ENCODE data around the gene TBX15. TPM values are rescaled to one million over a fixed set of nuclear protein-coding genes. Genes with fewer than 3 reads are reported as not detected.

Gene TBX15
- total and polyA plus RNA-seq, 2 experiments from 2014 or later = 38.7 to 41.7 TPM

DNA sequence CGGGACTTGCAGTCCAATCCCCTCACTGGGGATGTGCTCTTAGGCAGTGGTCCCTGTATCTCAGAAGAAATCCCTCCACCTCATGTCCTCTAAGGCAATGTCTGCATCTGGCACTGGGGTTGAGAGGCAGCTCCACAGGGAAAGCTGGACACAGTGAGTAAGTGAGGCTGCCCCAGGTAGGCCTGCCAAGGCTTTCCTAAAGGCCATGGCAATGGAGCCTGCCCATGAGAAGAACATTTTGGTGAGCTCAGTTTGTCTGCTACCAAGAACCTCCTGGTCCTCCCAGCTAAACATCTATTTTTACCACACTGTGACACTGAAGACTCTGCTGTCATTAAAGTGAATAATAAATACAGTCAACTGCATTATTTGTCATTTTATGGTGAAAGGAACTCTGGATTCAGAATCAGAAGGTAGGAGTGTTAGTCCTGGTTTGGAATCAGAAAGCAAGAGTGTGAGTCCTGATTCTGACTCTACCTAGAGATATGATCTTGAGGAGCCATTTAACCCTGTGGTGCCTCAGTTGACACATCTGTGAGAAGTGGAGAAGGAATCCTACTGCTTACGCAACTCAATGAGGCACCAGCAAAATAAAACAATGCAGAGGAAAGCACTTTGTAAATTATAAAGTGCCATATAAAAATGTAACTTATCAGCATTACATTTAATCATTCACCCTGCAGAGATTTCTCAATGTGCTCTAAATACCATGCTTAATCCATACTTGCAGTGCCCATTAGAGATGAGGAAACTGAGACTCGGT lies 41.0 kb downstream of the TBX15 start:
- H3K27me3 ChIP-seq (replicated peaks; ENCODE audit: insufficient read depth) = no peaks in the 10 kb centered on the region
- no peaks in the 10 kb centered on the region for H3K9me3 ChIP-seq (ENCODE audit: low read depth)
- H3K79me2 ChIP-seq (ENCODE audit: insufficient read depth) = peaks cover 79% of the 10 kb centered on the region
- H3K4me3 ChIP-seq = peak overlapping the region; percentile 6; the same call in 1 of the 2 replicates
- DNase-seq = peak; percentile 86
- peak overlapping the region; percentile 43 for H3K9ac ChIP-seq
- H3K36me3 ChIP-seq (ENCODE audit: low read depth) = peaks cover 2% of the 10 kb centered on the region; the same call in 1 of the 2 replicates
- H3K9me2 ChIP-seq (ENCODE audit: insufficient read depth) = no peaks in the 10 kb centered on the region
- no peaks in the 10 kb centered on the region; the same call in 1 of the 2 replicates for H4K20me1 ChIP-seq (ENCODE audit: insufficient read depth)
- peak overlapping the region; percentile 88 for H3K27ac ChIP-seq
- in situ Hi-C loops (cut with MboI) = no loop called here
- WGBS, 2 experiments (ENCODE audit: low coverage in 1 of 2, low lambda C conversion rate in 2 of 2, missing lambda C conversion rate in 2 of 2) = 47 to 48% methylated on average over 3 of the region's 3 CpGs
- H3K4me2 ChIP-seq (ENCODE audit: unreplicated experiment) = peak overlapping the region; percentile 76
- no peak overlapping the region for H2AFZ ChIP-seq
- TF ChIP-seq EZH2phosphoT487 (IDR thresholded peaks at IDR 0.05; ENCODE audit: insufficient read depth, low read depth) (0 out of 2 replicates have a peak, but pooled peaks have one; percentile 29), EZH2 (IDR thresholded peaks at IDR 0.05; ENCODE audit: insufficient read depth, poor library complexity, severe bottlenecking) (no peak)
- peaks cover 82% of the 10 kb centered on the region for H3K4me1 ChIP-seq (ENCODE audit: insufficient read depth)
- H3F3A ChIP-seq (ENCODE audit: insufficient read depth) = peaks cover 67% of the 10 kb centered on the region

DNA sequence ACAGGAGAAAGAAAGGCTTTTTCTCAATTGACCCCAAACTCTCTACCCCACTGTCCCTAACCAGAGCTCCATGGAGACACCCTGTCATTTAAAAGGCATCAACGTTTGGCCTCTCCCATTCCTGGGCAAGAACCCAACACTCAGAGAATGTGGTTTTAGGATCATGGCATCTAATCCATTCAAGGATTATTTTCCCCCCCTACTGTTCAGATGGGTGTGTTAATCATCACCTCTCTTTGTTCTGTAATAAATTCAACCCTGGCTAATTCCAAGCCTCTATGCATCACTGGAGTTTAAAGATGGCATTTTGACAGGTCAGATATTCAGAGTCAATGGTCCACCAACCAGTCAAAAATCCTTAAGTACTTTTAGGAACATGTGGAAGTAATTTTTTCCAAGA lies 42.7 kb downstream of the TBX15 start:
- peak overlapping the region; percentile 48 for H3K27ac ChIP-seq
- H3K9me2 ChIP-seq (ENCODE audit: insufficient read depth) = no peaks in the 10 kb centered on the region
- peaks cover 8% of the 10 kb centered on the region; the same call in 1 of the 2 replicates for H3K36me3 ChIP-seq (ENCODE audit: low read depth)
- peak; percentile 72 for DNase-seq
- H3K9me3 ChIP-seq (ENCODE audit: low read depth) = no peaks in the 10 kb centered on the region
- H4K20me1 ChIP-seq (ENCODE audit: insufficient read depth) = peaks cover 8% of the 10 kb centered on the region; the same call in 1 of the 2 replicates
- in situ Hi-C loops (cut with MboI) = no loop called here
- no peak for TF ChIP-seq EZH2 (IDR thresholded peaks at IDR 0.05; ENCODE audit: insufficient read depth, poor library complexity, severe bottlenecking)
- TF ChIP-seq EZH2phosphoT487 (IDR thresholded peaks at IDR 0.05; ENCODE audit: insufficient read depth, low read depth) = no peak
- H3K4me3 ChIP-seq = no peak overlapping the region
- no peak overlapping the region for H3K9ac ChIP-seq
- no peaks in the 10 kb centered on the region for H3K27me3 ChIP-seq (replicated peaks; ENCODE audit: insufficient read depth)
- H3F3A ChIP-seq (ENCODE audit: insufficient read depth) = peaks cover 67% of the 10 kb centered on the region
- peaks cover 79% of the 10 kb centered on the region for H3K79me2 ChIP-seq (ENCODE audit: insufficient read depth)
- 5 to 8% methylated on average over 1 of the region's 1 CpG for WGBS, 2 experiments (ENCODE audit: low coverage in 1 of 2, low lambda C conversion rate in 2 of 2, missing lambda C conversion rate in 2 of 2)
- peak overlapping the region; percentile 27 for H3K4me2 ChIP-seq (ENCODE audit: unreplicated experiment)
- no peak overlapping the region for H2AFZ ChIP-seq
- H3K4me1 ChIP-seq (ENCODE audit: insufficient read depth) = peaks cover 73% of the 10 kb centered on the region

DNA sequence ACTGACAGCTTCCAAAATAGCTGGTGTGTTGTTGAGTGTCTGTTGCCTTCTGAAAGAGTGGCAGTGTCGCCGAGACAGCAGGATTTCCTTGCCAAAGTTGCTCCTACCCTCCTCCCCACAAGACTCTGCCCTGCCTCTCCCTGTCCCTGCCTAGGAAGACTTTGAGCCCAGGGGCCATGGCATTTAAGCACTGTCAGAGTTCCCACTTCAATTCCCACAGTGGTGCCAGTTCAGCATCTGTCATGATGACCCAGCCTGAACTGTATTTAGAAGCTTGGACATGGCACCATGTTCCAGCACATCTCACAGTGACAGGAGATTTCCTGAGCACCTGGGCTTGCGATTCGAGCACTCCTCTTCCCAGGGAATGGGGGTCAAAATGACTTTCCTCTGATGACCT lies 43.6 kb downstream of the TBX15 start:
- no peaks in the 10 kb centered on the region for H3K27me3 ChIP-seq (replicated peaks; ENCODE audit: insufficient read depth)
- H3K36me3 ChIP-seq (ENCODE audit: low read depth) = peaks cover 8% of the 10 kb centered on the region; the same call in 1 of the 2 replicates
- H3K4me3 ChIP-seq = no peak overlapping the region
- H3K9me2 ChIP-seq (ENCODE audit: insufficient read depth) = no peaks in the 10 kb centered on the region
- peak overlapping the region; percentile 48 for H3K27ac ChIP-seq
- WGBS, 2 experiments (ENCODE audit: low coverage in 1 of 2, low lambda C conversion rate in 2 of 2, missing lambda C conversion rate in 2 of 2) = 62 to 73% methylated on average over 4 of the region's 4 CpGs
- H3F3A ChIP-seq (ENCODE audit: insufficient read depth) = peaks cover 63% of the 10 kb centered on the region
- peaks cover 64% of the 10 kb centered on the region for H3K4me1 ChIP-seq (ENCODE audit: insufficient read depth)
- H4K20me1 ChIP-seq (ENCODE audit: insufficient read depth) = peaks cover 8% of the 10 kb centered on the region; the same call in 1 of the 2 replicates
- no peak overlapping the region for H3K9ac ChIP-seq
- in situ Hi-C loops (cut with MboI) = no loop called here
- no peak overlapping the region for H2AFZ ChIP-seq
- TF ChIP-seq EZH2 (IDR thresholded peaks at IDR 0.05; ENCODE audit: insufficient read depth, poor library complexity, severe bottlenecking) (no peak), EZH2phosphoT487 (IDR thresholded peaks at IDR 0.05; ENCODE audit: insufficient read depth, low read depth) (no peak)
- H3K9me3 ChIP-seq (ENCODE audit: low read depth) = no peaks in the 10 kb centered on the region
- peaks cover 79% of the 10 kb centered on the region for H3K79me2 ChIP-seq (ENCODE audit: insufficient read depth)
- H3K4me2 ChIP-seq (ENCODE audit: unreplicated experiment) = peak overlapping the region; percentile 37
- DNase-seq = peak; percentile 34

DNA sequence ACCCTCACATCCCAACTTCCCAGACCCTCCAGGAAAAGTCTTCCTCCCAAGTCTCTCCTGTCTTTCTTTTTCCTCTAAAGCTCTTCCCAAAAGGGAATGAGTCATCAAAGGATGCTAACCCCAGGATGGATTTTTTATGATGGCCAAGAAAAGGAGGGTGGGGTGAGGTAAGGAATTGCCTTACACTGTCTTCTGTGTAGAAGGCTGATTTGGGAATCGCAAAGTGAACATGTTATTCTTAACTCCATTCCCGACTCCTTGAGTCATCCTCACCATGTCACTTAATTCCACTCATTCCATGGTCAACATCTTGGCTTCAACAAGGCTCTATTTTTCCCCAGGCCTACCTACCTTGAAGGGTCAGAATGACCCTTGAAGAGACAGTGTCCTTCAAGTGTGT lies 44.0 kb downstream of the TBX15 start:
- Histone ChIP-seq H3K79me2 (ENCODE audit: insufficient read depth) (peaks cover 81% of the 10 kb centered on the region), H2AFZ (no peak overlapping the region), H3K9ac (no peak overlapping the region), H4K20me1 (ENCODE audit: insufficient read depth) (peaks cover 8% of the 10 kb centered on the region; the same call in 1 of the 2 replicates), H3K27ac (peak overlapping the region; percentile 48), H3K4me3 (no peak overlapping the region), H3K36me3 (ENCODE audit: low read depth) (peaks cover 8% of the 10 kb centered on the region; the same call in 1 of the 2 replicates), H3K9me3 (ENCODE audit: low read depth) (no peaks in the 10 kb centered on the region), H3K27me3 (replicated peaks; ENCODE audit: insufficient read depth) (no peaks in the 10 kb centered on the region), H3K4me2 (ENCODE audit: unreplicated experiment) (peak overlapping the region; percentile 37), H3F3A (ENCODE audit: insufficient read depth) (peaks cover 59% of the 10 kb centered on the region), H3K4me1 (ENCODE audit: insufficient read depth) (peaks cover 60% of the 10 kb centered on the region), H3K9me2 (ENCODE audit: insufficient read depth) (no peaks in the 10 kb centered on the region)
- DNase-seq = peak; percentile 70
- in situ Hi-C loops (cut with MboI) = no loop called here
- WGBS, 2 experiments (ENCODE audit: low coverage in 1 of 2, low lambda C conversion rate in 2 of 2, missing lambda C conversion rate in 2 of 2) = 13 to 14% methylated on average over 2 of the region's 2 CpGs
- TF ChIP-seq EZH2phosphoT487 (IDR thresholded peaks at IDR 0.05; ENCODE audit: insufficient read depth, low read depth) = no peak

Data from GM23248 (cell line).